Measurements from ENCODE around the gene NDST4. TPM values are rescaled to one million over a fixed set of nuclear protein-coding genes. Genes with fewer than 3 reads are reported as not detected.

NDST4 gene
- total and polyA plus RNA-seq, 10 donors, result 0.06 to 7.7 (median 1.3) TPM; not detected in 2

DNA sequence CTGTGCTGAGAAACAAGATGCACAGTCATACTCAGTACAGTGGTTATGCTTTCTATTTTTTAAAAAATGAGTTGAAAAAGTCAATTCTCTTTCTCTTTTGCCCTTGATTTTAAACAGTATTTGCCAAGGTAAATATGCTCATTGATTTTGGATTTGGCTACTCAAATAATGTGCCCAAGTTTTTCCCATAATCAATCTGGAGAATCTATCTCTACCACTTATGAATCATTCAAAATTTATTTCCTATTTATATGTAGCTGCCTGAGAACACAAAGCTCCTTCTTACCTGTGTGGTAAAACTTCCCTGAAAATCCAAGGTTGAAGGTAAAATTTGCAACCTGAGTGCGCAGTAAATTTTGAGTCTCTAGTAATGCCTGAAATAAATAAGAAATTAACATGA, 136.5 kb downstream of the NDST4 start:
- no peak overlapping the region for H3K27ac ChIP-seq
- no peaks in the 10 kb centered on the region for H3K36me3 ChIP-seq
- no peak overlapping the region for H3K4me3 ChIP-seq
- intact Hi-C loops (cut with DNase I; ENCODE audit: low total_unique reads), result no loop called here
- TF ChIP-seq, protein P1, sequence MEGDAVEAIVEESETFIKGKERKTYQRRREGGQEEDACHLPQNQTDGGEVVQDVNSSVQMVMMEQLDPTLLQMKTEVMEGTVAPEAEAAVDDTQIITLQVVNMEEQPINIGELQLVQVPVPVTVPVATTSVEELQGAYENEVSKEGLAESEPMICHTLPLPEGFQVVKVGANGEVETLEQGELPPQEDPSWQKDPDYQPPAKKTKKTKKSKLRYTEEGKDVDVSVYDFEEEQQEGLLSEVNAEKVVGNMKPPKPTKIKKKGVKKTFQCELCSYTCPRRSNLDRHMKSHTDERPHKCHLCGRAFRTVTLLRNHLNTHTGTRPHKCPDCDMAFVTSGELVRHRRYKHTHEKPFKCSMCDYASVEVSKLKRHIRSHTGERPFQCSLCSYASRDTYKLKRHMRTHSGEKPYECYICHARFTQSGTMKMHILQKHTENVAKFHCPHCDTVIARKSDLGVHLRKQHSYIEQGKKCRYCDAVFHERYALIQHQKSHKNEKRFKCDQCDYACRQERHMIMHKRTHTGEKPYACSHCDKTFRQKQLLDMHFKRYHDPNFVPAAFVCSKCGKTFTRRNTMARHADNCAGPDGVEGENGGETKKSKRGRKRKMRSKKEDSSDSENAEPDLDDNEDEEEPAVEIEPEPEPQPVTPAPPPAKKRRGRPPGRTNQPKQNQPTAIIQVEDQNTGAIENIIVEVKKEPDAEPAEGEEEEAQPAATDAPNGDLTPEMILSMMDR (IDR thresholded peaks at IDR 0.05 in 8 of 11, conservative IDR thresholded peaks at IDR 0.05 in 3 of 11), result no peak
- TF ChIP-seq POLR2A (IDR thresholded peaks at IDR 0.05) (no peak), POLR2AphosphoS5 (IDR thresholded peaks at IDR 0.05) (no peak)
- 85 to 98% (median 89%) methylated on average over 1 of the region's 1 CpG for WGBS, 5 donors
- H3K27me3 ChIP-seq (replicated peaks in 1 of 7), result no peaks in the 10 kb centered on the region
- no peaks in the 10 kb centered on the region for H3K9me3 ChIP-seq
- no peaks in the 10 kb centered on the region for H3K4me1 ChIP-seq
- DNase-seq, result no peak

DNA sequence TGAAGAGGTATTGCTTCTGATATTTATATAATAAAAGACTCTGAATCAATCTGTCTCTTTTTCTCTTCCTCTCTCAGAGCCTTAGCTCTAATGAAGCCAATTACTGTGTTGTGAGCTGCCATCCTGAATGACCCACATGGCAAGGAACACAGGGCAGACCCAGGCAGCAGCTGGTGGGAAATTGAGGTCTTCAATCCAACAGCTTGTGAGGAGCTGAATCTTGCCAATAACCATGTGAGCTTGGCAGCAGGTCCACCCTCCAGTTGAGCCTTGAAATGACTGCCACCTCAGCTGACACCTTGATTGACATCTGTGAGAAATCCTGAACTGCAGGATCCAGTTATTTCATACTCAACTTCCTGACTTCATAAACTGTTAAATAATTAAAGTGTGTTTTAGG, 149.4 kb downstream of the NDST4 start:
- no peak for DNase-seq
- H3K9me3 ChIP-seq, result peaks cover 0 to 6% (median 0%) of the 10 kb centered on the region in 8 donors
- H3K27me3 ChIP-seq (replicated peaks in 1 of 7), result no peaks in the 10 kb centered on the region
- H3K4me1 ChIP-seq, result no peaks in the 10 kb centered on the region
- no peaks in the 10 kb centered on the region for H3K36me3 ChIP-seq
- H3K4me3 ChIP-seq, result no peak overlapping the region
- no peak overlapping the region for H3K27ac ChIP-seq
- intact Hi-C loops (cut with DNase I; ENCODE audit: low total_unique reads), result no loop called here
- TF ChIP-seq POLR2AphosphoS5 (IDR thresholded peaks at IDR 0.05) (no peak), POLR2A (IDR thresholded peaks at IDR 0.05) (no peak)
- TF ChIP-seq, protein P1 (IDR thresholded peaks at IDR 0.05 in 8 of 11, conservative IDR thresholded peaks at IDR 0.05 in 3 of 11), result no peak

DNA sequence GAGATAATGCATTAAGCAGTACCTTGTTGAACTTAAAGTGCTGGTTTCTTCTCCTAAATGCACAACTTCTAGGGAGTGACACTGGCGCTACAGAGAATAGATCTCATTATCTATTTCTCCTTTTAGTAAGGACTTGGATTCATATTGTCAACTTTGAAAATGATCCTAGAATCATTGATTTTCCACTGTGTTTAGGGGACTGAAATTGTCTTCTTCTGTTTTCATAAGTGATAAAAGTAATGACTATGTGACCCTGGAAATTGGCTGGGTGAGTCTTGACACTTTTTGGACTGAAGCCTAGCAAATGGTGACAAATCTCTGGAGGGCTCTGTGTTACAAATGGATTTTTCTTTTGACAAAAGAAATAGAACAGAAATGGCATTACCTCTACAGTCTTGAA, 167.8 kb downstream of the NDST4 start:
- no peaks in the 10 kb centered on the region for H3K4me1 ChIP-seq
- DNase-seq, result no peak
- no peaks in the 10 kb centered on the region for H3K9me3 ChIP-seq
- H3K4me3 ChIP-seq, result no peak overlapping the region
- intact Hi-C loops (cut with DNase I; ENCODE audit: low total_unique reads), result no loop called here
- H3K27me3 ChIP-seq (replicated peaks in 1 of 7), result no peaks in the 10 kb centered on the region
- WGBS, 5 donors, result 88 to 95% (median 94%) methylated on average over 1 of the region's 1 CpG
- TF ChIP-seq, protein P1 (IDR thresholded peaks at IDR 0.05 in 8 of 11, conservative IDR thresholded peaks at IDR 0.05 in 3 of 11), result no peak
- TF ChIP-seq POLR2AphosphoS5 (IDR thresholded peaks at IDR 0.05), result no peak
- TF ChIP-seq POLR2A (IDR thresholded peaks at IDR 0.05), result no peak
- no peak overlapping the region for H3K27ac ChIP-seq
- no peaks in the 10 kb centered on the region for H3K36me3 ChIP-seq

DNA sequence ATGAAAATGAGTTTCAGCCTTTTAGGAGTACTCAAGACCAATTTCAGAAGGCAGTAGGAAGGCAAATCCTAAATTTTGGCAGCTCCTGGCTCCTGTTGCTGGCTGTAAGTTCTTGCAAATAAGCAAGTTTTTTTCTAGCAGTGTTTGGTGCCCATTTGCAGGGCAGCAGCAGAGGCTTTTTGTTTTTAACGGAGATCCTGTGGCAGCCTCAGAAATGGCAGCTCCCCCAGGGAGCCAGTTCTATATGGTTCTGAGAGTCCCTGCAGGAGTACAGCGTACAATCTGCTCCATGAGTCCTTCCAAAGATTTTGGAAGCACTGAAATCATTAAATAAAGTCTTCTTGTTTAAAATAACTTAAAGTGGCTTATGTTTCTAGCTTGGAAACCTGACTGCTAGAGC, 171.9 kb downstream of the NDST4 start:
- no peak for TF ChIP-seq POLR2A (IDR thresholded peaks at IDR 0.05)
- TF ChIP-seq, protein P1 (IDR thresholded peaks at IDR 0.05 in 8 of 11, conservative IDR thresholded peaks at IDR 0.05 in 3 of 11), result no peak
- TF ChIP-seq POLR2AphosphoS5 (IDR thresholded peaks at IDR 0.05), result no peak
- no peaks in the 10 kb centered on the region for H3K27me3 ChIP-seq (replicated peaks in 1 of 7)
- intact Hi-C loops (cut with DNase I; ENCODE audit: low total_unique reads), result no loop called here
- no peak for DNase-seq
- no peak overlapping the region for H3K4me3 ChIP-seq
- no peaks in the 10 kb centered on the region for H3K4me1 ChIP-seq
- no peak overlapping the region for H3K27ac ChIP-seq
- 61 to 86% (median 75%) methylated on average over 2 of the region's 2 CpGs for WGBS, 5 donors
- H3K36me3 ChIP-seq, result no peaks in the 10 kb centered on the region
- no peaks in the 10 kb centered on the region for H3K9me3 ChIP-seq

Data from spleen (tissue), 11 donors.